ENCODE results near the gene KCND3. TPM values are rescaled to one million over a fixed set of nuclear protein-coding genes. Genes with fewer than 3 reads are reported as not detected.

KCND3 gene
- total and polyA plus RNA-seq, 2 donors (not counting 3 experiments of a cell fraction or from before 2014, with no cell fraction given), result 0.03 TPM; not detected in 1

GRCh38 chr1:111843177-111843576, 146.3 kb downstream of the KCND3 start:
- no peak overlapping the region for H3K4me2 ChIP-seq (ENCODE audit: insufficient read depth, low read length)
- H3K9me1 ChIP-seq (replicated peaks; ENCODE audit: control insufficient read depth, extremely low read depth, insufficient read depth, low read length), result no peaks in the 10 kb centered on the region
- no peaks in the 10 kb centered on the region for H3K4me1 ChIP-seq (ENCODE audit: control insufficient read depth, extremely low read depth, insufficient read depth, low read length)
- no peaks in the 10 kb centered on the region for H3K9me3 ChIP-seq (replicated peaks; ENCODE audit: control insufficient read depth, insufficient read depth, low read length)
- H3K4me3 ChIP-seq (replicated peaks in 1 of 3; ENCODE audit: insufficient read depth in 1 of 3, low read depth in 1 of 3, low read length in 3 of 3), result no peak overlapping the region
- no peaks in the 10 kb centered on the region for H3K36me3 ChIP-seq (ENCODE audit: control insufficient read depth in 2 of 2, extremely low read depth in 1 of 2, insufficient read depth in 2 of 2, low read length in 2 of 2)
- no peak for DNase-seq (ENCODE audit: low read depth, low spot score)
- H3K79me2 ChIP-seq (ENCODE audit: control insufficient read depth, insufficient read depth, low read length), result no peaks in the 10 kb centered on the region
- intact Hi-C loops (cut with micrococcal nuclease), result no loop called here
- TF ChIP-seq MYC (IDR thresholded peaks at IDR 0.05; ENCODE audit: low read depth, low read length) (no peak), EZH2 (IDR thresholded peaks at IDR 0.05; ENCODE audit: borderline replicate concordance, low read depth, low read length, severe bottlenecking) (no peak), POLR2AphosphoS5 (IDR thresholded peaks at IDR 0.05; ENCODE audit: insufficient read depth, low read depth, low read length) (no peak), FOS (IDR thresholded peaks at IDR 0.05; ENCODE audit: borderline replicate concordance, insufficient read depth, low read length) (no peak), GATA2 (IDR thresholded peaks at IDR 0.05; ENCODE audit: insufficient read depth, insufficient read length, low read depth, low read length) (no peak), JUN (IDR thresholded peaks at IDR 0.05; ENCODE audit: borderline replicate concordance, insufficient read depth, insufficient read length, low read depth) (no peak)
- TF ChIP-seq, protein P1, sequence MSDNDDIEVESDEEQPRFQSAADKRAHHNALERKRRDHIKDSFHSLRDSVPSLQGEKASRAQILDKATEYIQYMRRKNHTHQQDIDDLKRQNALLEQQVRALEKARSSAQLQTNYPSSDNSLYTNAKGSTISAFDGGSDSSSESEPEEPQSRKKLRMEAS (IDR thresholded peaks at IDR 0.05; ENCODE audit: insufficient read depth, insufficient read length), result no peak
- FAIRE-seq, result no peak
- BruUV-seq (replicated peaks), result no TSS peak
- H3K27me3 ChIP-seq (ENCODE audit: control insufficient read depth in 2 of 2, insufficient read depth in 2 of 2, low read length in 2 of 2), result no peaks in the 10 kb centered on the region
- no peak overlapping the region for H3K27ac ChIP-seq (ENCODE audit: insufficient read depth, low read depth, low read length)
- ChIA-PET CTCF (no interaction called here), POLR2A (no interaction called here)
- no peak overlapping the region for H3K9ac ChIP-seq (replicated peaks; ENCODE audit: extremely low read depth, insufficient read depth, low read length)
- dilution Hi-C loops (cut with MboI; ENCODE audit: extremely low pct_ligation_motif_present, low sequenced_read_pairs), result no loop called here
- no peaks in the 10 kb centered on the region for H4K20me1 ChIP-seq (replicated peaks; ENCODE audit: control insufficient read depth, extremely low read depth, insufficient read depth, low read length)
- no peak overlapping the region for H2AFZ ChIP-seq (ENCODE audit: low read depth, low read length)

DNA sequence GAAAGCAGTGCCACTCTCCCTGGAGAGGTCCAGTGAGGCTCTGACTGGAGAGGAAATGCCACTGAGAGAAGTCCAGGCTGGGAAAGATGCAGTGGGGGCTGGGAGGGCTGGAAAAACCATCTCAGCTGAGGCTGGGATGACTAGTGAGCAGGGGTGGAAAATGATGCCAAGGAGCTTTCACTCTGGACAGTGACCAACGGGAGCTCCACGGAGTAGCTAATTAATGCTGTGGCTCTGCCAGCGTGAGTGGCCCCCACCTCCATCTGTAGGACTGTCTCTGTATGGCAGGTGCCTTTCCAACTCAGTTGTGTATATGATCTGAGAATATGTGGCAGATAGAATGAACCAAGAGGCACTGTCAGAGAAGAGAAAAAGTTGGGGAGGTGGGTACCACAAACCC, 147.1 kb downstream of the KCND3 start:
- no peak overlapping the region for H3K27ac ChIP-seq (ENCODE audit: insufficient read depth, low read depth, low read length)
- no peak overlapping the region for H2AFZ ChIP-seq (ENCODE audit: low read depth, low read length)
- H3K4me1 ChIP-seq (ENCODE audit: control insufficient read depth, extremely low read depth, insufficient read depth, low read length), result no peaks in the 10 kb centered on the region
- FAIRE-seq (no peak), DNase-seq (ENCODE audit: low read depth, low spot score) (no peak)
- TF ChIP-seq POLR2A (IDR thresholded peaks at IDR 0.05; ENCODE audit: low read depth, low read length), result no peak
- no peak for TF ChIP-seq GATA2 (IDR thresholded peaks at IDR 0.05; ENCODE audit: insufficient read depth, insufficient read length, low read depth, low read length)
- no peak for TF ChIP-seq EZH2 (IDR thresholded peaks at IDR 0.05; ENCODE audit: borderline replicate concordance, low read depth, low read length, severe bottlenecking)
- TF ChIP-seq MYC (IDR thresholded peaks at IDR 0.05; ENCODE audit: low read depth, low read length), result no peak
- TF ChIP-seq POLR2AphosphoS5 (IDR thresholded peaks at IDR 0.05; ENCODE audit: insufficient read depth, low read depth, low read length), result no peak
- ChIA-PET POLR2A (no interaction called here), CTCF (no interaction called here)
- no peaks in the 10 kb centered on the region for H3K9me1 ChIP-seq (replicated peaks; ENCODE audit: control insufficient read depth, extremely low read depth, insufficient read depth, low read length)
- no peaks in the 10 kb centered on the region for H3K27me3 ChIP-seq (ENCODE audit: control insufficient read depth in 2 of 2, insufficient read depth in 2 of 2, low read length in 2 of 2)
- H3K79me2 ChIP-seq (ENCODE audit: control insufficient read depth, insufficient read depth, low read length), result no peaks in the 10 kb centered on the region
- no peak overlapping the region for H3K4me3 ChIP-seq (replicated peaks in 1 of 3; ENCODE audit: insufficient read depth in 1 of 3, low read depth in 1 of 3, low read length in 3 of 3)
- dilution Hi-C loops (cut with MboI; ENCODE audit: extremely low pct_ligation_motif_present, low sequenced_read_pairs) (no loop called here), intact Hi-C loops (cut with micrococcal nuclease) (no loop called here)
- no peak overlapping the region for H3K9ac ChIP-seq (replicated peaks; ENCODE audit: extremely low read depth, insufficient read depth, low read length)
- no peaks in the 10 kb centered on the region for H4K20me1 ChIP-seq (replicated peaks; ENCODE audit: control insufficient read depth, extremely low read depth, insufficient read depth, low read length)
- BruUV-seq (replicated peaks), result no TSS peak
- H3K9me3 ChIP-seq (replicated peaks; ENCODE audit: control insufficient read depth, insufficient read depth, low read length), result no peaks in the 10 kb centered on the region
- H3K4me2 ChIP-seq (ENCODE audit: insufficient read depth, low read length), result no peak overlapping the region
- no peaks in the 10 kb centered on the region for H3K36me3 ChIP-seq (ENCODE audit: control insufficient read depth in 2 of 2, extremely low read depth in 1 of 2, insufficient read depth in 2 of 2, low read length in 2 of 2)

All from endothelial cell of umbilical vein (primary cell).